Hepatocyte (in vitro differentiated cells): ENCODE results near the gene SYT15. TPM values are rescaled to one million over a fixed set of nuclear protein-coding genes. Genes with fewer than 3 reads are reported as not detected.

Experiments used
- DNase-seq: peaks from one replicate; pipeline ENCODE4 v3.0.0-alpha.2; 2016; ENCODE audit warnings: low spot score
- H2AFZ ChIP-seq: fragments of 200-600 bp; sonication (generic); 2 replicates; pipeline ENCODE4 v1.6.0; 2016; ENCODE audit warnings: antibody characterized with exemption, mild to moderate bottlenecking
- H3K27ac ChIP-seq: fragments of 200-600 bp; sonication (generic); 2 replicates; pipeline ENCODE4 v1.5.1; 2016; ENCODE audit warnings: mild to moderate bottlenecking
- H3K27me3 ChIP-seq: fragments of 200-600 bp; sonication (generic); 2 replicates; pipeline ENCODE4 v1.6.1; 2016
- H3K36me3 ChIP-seq: fragments of 200-600 bp; sonication (generic); replicated peaks from 2 replicates; pipeline ENCODE4 v1.5.1; 2016; ENCODE audit warnings: low read depth; ENCODE audit not compliant: insufficient read depth
- H3K4me1 ChIP-seq: fragments of 200-600 bp; sonication (generic); 2 replicates; pipeline ENCODE4 v1.5.1; 2016; ENCODE audit warnings: mild to moderate bottlenecking, moderate library complexity; ENCODE audit not compliant: insufficient read depth
- H3K4me2 ChIP-seq: fragments of 200-600 bp; sonication (generic); 2 replicates; pipeline ENCODE4 v1.6.0; 2016
- H3K4me3 ChIP-seq: fragments of 200-600 bp; sonication (generic); 2 replicates; pipeline ENCODE4 v1.5.1; 2016; ENCODE audit warnings: mild to moderate bottlenecking
- H3K79me2 ChIP-seq: fragments of 200-600 bp; sonication (generic); 2 replicates; pipeline ENCODE4 v1.6.0; 2017; ENCODE audit warnings: mild to moderate bottlenecking
- H3K9me2 ChIP-seq: fragments of 200-600 bp; sonication (generic); replicated peaks from 2 replicates; pipeline ENCODE4 v1.6.0; 2017; ENCODE audit warnings: mild to moderate bottlenecking; ENCODE audit not compliant: insufficient read depth
- H3K9me3 ChIP-seq: fragments of 200-600 bp; sonication (generic); 2 replicates; pipeline ENCODE4 v1.5.1; 2016; ENCODE audit warnings: low read depth, mild to moderate bottlenecking
- H4K20me1 ChIP-seq: fragments of 200-600 bp; sonication (generic); 2 replicates; pipeline ENCODE4 v1.6.0; 2016; ENCODE audit warnings: mild to moderate bottlenecking; ENCODE audit not compliant: insufficient read depth, poor library complexity, severe bottlenecking
- CTCF ChIP-seq: fragments of 200-600 bp; sonication (generic); IDR thresholded peaks from 2 replicates; pipeline ENCODE4 v1.5.1; 2016; ENCODE audit warnings: antibody characterized with exemption, mild to moderate bottlenecking; ENCODE audit not compliant: poor library complexity
- EZH2 ChIP-seq: fragments of 200-600 bp; sonication (generic); IDR thresholded peaks from 2 replicates; pipeline ENCODE4 v1.6.1; 2016; ENCODE audit warnings: antibody characterized with exemption, mild to moderate bottlenecking, borderline replicate concordance
- EZH2phosphoT487 ChIP-seq: fragments of 200-600 bp; sonication (generic); IDR thresholded peaks from one replicate; pipeline ENCODE4 v1.6.1; 2018; ENCODE audit warnings: antibody characterized with exemption, mild to moderate bottlenecking, low read depth, moderate library complexity; ENCODE audit not compliant: unreplicated experiment, severe bottlenecking
- WGBS: methylation state at CpG from one replicate; pipeline ENCODE4 v1.1.6; 2016; ENCODE audit warnings: low lambda C conversion rate; ENCODE audit errors: missing lambda C conversion rate; 5-methylcytosine and 5-hydroxymethylcytosine counted together
- polyA plus RNA-seq: library from polyadenylated mRNA; unstranded; fragments of >200 nt; fragmentation: Nextera tagmentation; extraction: Ambion mirVana; gene quantifications from 2 replicates; pipeline ENCODE4 v1.2.1, GENCODE V29; 2016
- total RNA-seq: library from RNA; depleted of rRNA; stranded (reverse); fragments of >200 nt; gene quantifications from 2 replicates; pipeline ENCODE4 v1.2.3, GENCODE V29; 2014

Gene SYT15
- total and polyA plus RNA-seq, 2 experiments from 2014 or later, result 1.1 to 2.9 TPM

GRCh38 chr10:46555713-46556514 is 23.0 kb upstream of the SYT15 start:
- H3K27me3 ChIP-seq, result peaks cover 13% of the 10 kb centered on the region
- no peaks in the 10 kb centered on the region for H3K79me2 ChIP-seq
- no peaks in the 10 kb centered on the region for H4K20me1 ChIP-seq
- peak overlapping the region; percentile 88 for H2AFZ ChIP-seq
- WGBS, result 19% methylated on average over 34 of the region's 47 CpGs
- H3K36me3 ChIP-seq, result no peaks in the 10 kb centered on the region
- TF ChIP-seq EZH2 (no peak), EZH2phosphoT487 (no peak), CTCF (no peak)
- DNase-seq, result peak; percentile 73
- H3K9me2 ChIP-seq, result no peaks in the 10 kb centered on the region
- H3K4me2 ChIP-seq, result peak overlapping the region; percentile 99
- peak overlapping the region; percentile 47 for H3K27ac ChIP-seq
- peak overlapping the region; percentile 76 for H3K4me3 ChIP-seq
- peaks cover 13% of the 10 kb centered on the region for H3K4me1 ChIP-seq
- H3K9me3 ChIP-seq, result no peaks in the 10 kb centered on the region

GRCh38 chr10:46556515-46557318 is 22.2 kb upstream of the SYT15 start, which contains the start of gene GPRIN2:
Gene GPRIN2, minus strand, starts transcription at chr10:46556658. Its CDS starts 5,922 bp downstream, at chr10:46550736.
- TF ChIP-seq EZH2phosphoT487, result no peak
- no peak for TF ChIP-seq CTCF
- TF ChIP-seq EZH2, result no peak
- WGBS, result 8% methylated on average over 33 of the region's 74 CpGs
- Histone ChIP-seq H3K9me3 (no peaks in the 10 kb centered on the region), H2AFZ (peak within 1 kb of the TSS; percentile 88), H3K36me3 (no peaks in the 10 kb centered on the region), H3K27me3 (peaks cover 16% of the 10 kb centered on the region), H3K79me2 (no peaks in the 10 kb centered on the region), H3K27ac (peak within 1 kb of the TSS; percentile 47), H3K4me2 (peak within 1 kb of the TSS; percentile 99), H3K4me1 (peaks cover 13% of the 10 kb centered on the region), H3K4me3 (peak within 1 kb of the TSS; percentile 76), H3K9me2 (no peaks in the 10 kb centered on the region), H4K20me1 (no peaks in the 10 kb centered on the region)
- peak; percentile 76 for DNase-seq

- H3K9me2 ChIP-seq, result no peaks in the 10 kb centered on the region
- H4K20me1 ChIP-seq, result no peaks in the 10 kb centered on the region
- H2AFZ ChIP-seq, result peak overlapping the region; percentile 88
- peaks cover 13% of the 10 kb centered on the region for H3K4me1 ChIP-seq
- H3K79me2 ChIP-seq, result no peaks in the 10 kb centered on the region
- no peak overlapping the region for H3K27ac ChIP-seq
- H3K27me3 ChIP-seq, result peaks cover 16% of the 10 kb centered on the region
- peak overlapping the region; percentile 99 for H3K4me2 ChIP-seq
- DNase-seq, result no peak
- TF ChIP-seq EZH2phosphoT487 (no peak), CTCF (no peak), EZH2 (no peak)
- H3K36me3 ChIP-seq, result no peaks in the 10 kb centered on the region
- H3K4me3 ChIP-seq, result no peak overlapping the region
- H3K9me3 ChIP-seq, result no peaks in the 10 kb centered on the region
- 91% methylated on average over 33 of the region's 33 CpGs for WGBS
Observed at GRCh38 chr10:46557319-46558121, 21.4 kb upstream of the SYT15 start.
